ENCODE measurements around the gene ARSI. TPM values are rescaled to one million over a fixed set of nuclear protein-coding genes. Genes with fewer than 3 reads are reported as not detected.

ARSI gene
- total RNA-seq, 1 donor from 2014 or later: not detected

DNA sequence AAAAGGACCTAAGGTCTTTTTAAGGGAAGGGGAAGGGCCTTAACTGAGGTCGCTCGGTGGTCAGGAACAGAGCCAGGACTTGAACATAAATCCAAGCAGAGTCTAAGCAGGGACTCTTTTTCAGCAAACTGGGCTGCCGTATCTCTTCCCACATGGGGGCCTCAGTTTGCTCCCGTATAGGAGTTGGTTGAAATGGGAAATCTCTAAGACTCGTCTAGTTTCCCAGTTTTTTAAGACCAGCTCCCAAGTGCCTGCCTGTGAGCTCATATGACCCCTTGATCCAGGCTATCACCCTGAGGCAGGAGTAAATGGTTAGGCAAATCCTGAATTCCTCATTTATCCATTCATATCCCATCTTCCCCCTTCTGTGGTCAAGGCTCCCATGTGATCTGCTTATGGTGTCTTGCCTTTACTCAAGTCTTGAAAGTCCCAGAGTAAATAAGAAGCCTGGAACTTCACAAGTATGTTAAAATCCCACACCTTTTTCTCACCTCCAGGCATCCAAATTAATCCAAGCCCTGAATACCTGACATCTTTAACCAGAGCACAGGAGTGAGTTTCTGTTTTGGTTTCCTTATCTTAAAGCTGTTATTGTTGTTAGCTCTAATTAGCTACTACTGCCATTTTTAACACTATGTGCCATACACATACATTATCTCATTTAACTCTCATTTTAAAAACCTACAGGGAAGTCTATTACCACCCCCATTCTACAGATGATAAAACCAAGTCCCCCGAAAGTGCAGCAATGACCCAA lies 3.0 kb downstream of the ARSI start:
- Mint-ChIP-seq H3K27me3 (ENCODE audit: unreplicated experiment) (peaks cover 4% of the 10 kb centered on the region), H3K4me1 (ENCODE audit: low read depth, unreplicated experiment) (peaks cover 6% of the 10 kb centered on the region), H3K9me3 (ENCODE audit: unreplicated experiment) (peaks cover 1% of the 10 kb centered on the region), H3K36me3 (ENCODE audit: unreplicated experiment) (no peaks in the 10 kb centered on the region), H3K4me3 (ENCODE audit: unreplicated experiment) (no peak overlapping the region), H3K27ac (ENCODE audit: unreplicated experiment) (no peak overlapping the region)
- DNase-seq: no peak
- no peak for TF ChIP-seq CTCF (IDR thresholded peaks at IDR 0.05; ENCODE audit: partially characterized antibody, unreplicated experiment)

GRCh38 chr5:150298701-150299451 lies 3.8 kb downstream of the ARSI start:
- no peak for TF ChIP-seq CTCF (IDR thresholded peaks at IDR 0.05; ENCODE audit: partially characterized antibody, unreplicated experiment)
- H3K4me1 Mint-ChIP-seq (ENCODE audit: low read depth, unreplicated experiment): peaks cover 6% of the 10 kb centered on the region
- no peak for DNase-seq
- peaks cover 6% of the 10 kb centered on the region for H3K27me3 Mint-ChIP-seq (ENCODE audit: unreplicated experiment)
- peaks cover 4% of the 10 kb centered on the region for H3K9me3 Mint-ChIP-seq (ENCODE audit: unreplicated experiment)
- H3K4me3 Mint-ChIP-seq (ENCODE audit: unreplicated experiment): no peak overlapping the region
- H3K27ac Mint-ChIP-seq (ENCODE audit: unreplicated experiment): no peak overlapping the region
- H3K36me3 Mint-ChIP-seq (ENCODE audit: unreplicated experiment): no peaks in the 10 kb centered on the region

DNA sequence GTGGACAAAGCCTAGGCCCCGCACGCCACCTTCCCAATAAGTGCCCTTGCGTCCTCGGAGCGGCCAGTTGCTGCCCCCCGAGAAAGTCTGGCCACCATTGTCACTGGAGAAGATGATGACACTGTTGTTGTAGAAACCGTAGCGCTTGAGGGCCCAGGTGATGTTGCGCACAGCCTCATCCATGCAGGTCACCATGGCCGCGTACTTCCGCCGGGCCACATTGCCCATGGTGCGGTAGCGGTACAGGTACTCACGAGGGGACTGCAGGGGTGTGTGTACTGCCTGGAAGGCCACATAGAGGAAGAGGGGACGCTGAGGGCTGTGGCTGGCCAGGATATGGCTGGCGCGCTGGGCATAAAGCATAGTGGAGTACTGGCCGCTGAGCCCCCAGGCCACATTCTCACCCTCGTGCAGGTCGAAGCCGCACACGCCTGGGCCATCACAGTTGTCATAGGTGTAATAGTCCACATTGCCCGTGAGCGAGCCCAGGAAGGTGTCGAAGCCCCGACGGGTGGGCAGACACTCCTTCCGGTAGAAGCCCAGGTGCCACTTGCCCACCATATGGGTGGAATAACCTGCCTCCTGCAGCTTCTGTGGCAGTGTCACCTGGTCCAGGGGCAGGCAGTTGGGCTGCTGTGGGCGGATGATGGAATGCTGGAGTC lies 4.6 kb downstream of the ARSI start:
- peaks cover 10% of the 10 kb centered on the region for H3K4me1 Mint-ChIP-seq (ENCODE audit: low read depth, unreplicated experiment)
- H3K9me3 Mint-ChIP-seq (ENCODE audit: unreplicated experiment): peaks cover 5% of the 10 kb centered on the region
- H3K36me3 Mint-ChIP-seq (ENCODE audit: unreplicated experiment): no peaks in the 10 kb centered on the region
- no peak for DNase-seq
- no peak overlapping the region for H3K4me3 Mint-ChIP-seq (ENCODE audit: unreplicated experiment)
- TF ChIP-seq CTCF (IDR thresholded peaks at IDR 0.05; ENCODE audit: partially characterized antibody, unreplicated experiment): no peak
- H3K27ac Mint-ChIP-seq (ENCODE audit: unreplicated experiment): no peak overlapping the region
- H3K27me3 Mint-ChIP-seq (ENCODE audit: unreplicated experiment): peaks cover 7% of the 10 kb centered on the region

- no peak for DNase-seq
- H3K36me3 Mint-ChIP-seq (ENCODE audit: unreplicated experiment): no peaks in the 10 kb centered on the region
- H3K27ac Mint-ChIP-seq (ENCODE audit: unreplicated experiment): no peak overlapping the region
These were observed 5.3 kb downstream of the ARSI start for GRCh38 chr5:150297236-150297890.

More at GRCh38 chr5:150297236-150297890, 5.3 kb downstream of the ARSI start:
- H3K27me3 Mint-ChIP-seq (ENCODE audit: unreplicated experiment): peaks cover 9% of the 10 kb centered on the region
- peaks cover 17% of the 10 kb centered on the region for H3K4me1 Mint-ChIP-seq (ENCODE audit: low read depth, unreplicated experiment)
- no peak for TF ChIP-seq CTCF (IDR thresholded peaks at IDR 0.05; ENCODE audit: partially characterized antibody, unreplicated experiment)
- H3K4me3 Mint-ChIP-seq (ENCODE audit: unreplicated experiment): no peak overlapping the region
- H3K9me3 Mint-ChIP-seq (ENCODE audit: unreplicated experiment): peaks cover 8% of the 10 kb centered on the region
